Mammary epithelial cell (primary cell): ENCODE results near the gene AGAP1.

Experiments
- CTCF ChIP-seq, 2 donors: IDR thresholded peaks in 1 of 2; conservative IDR thresholded peaks in 1 of 2; 2 replicates each; pipeline ENCODE4 v1.5.1; 2011 to 2012; ENCODE audit warnings: inconsistent platforms in 2 of 2, low read length in 2 of 2, mild to moderate bottlenecking in 2 of 2, control low read depth in 1 of 2, low read depth in 1 of 2; ENCODE audit not compliant: insufficient read depth in 1 of 2; ENCODE audit errors: extremely low read depth in 1 of 2
- EZH2 ChIP-seq: IDR thresholded peaks from 2 replicates; pipeline ENCODE4 v1.6.1; 2012; ENCODE audit warnings: low read length, inconsistent platforms, borderline replicate concordance

GRCh38 chr2:235945608-235946140 lies 451.8 kb downstream of the AGAP1 start:
- TF ChIP-seq EZH2 (no peak), CTCF (conservative IDR thresholded peaks at IDR 0.05 in 1 of 2, IDR thresholded peaks at IDR 0.05 in 1 of 2; ENCODE audit: extremely low read depth in 1 of 2, insufficient read depth in 1 of 2, low read depth in 1 of 2, low read length in 2 of 2) (no peak)
